ENCODE measurements around the gene CHDH. TPM values are rescaled to one million over a fixed set of nuclear protein-coding genes. Genes with fewer than 3 reads are reported as not detected.
A peak's percentile ranks its signal among the peaks of the same experiment; 100 is the strongest.

CHDH gene
- total RNA-seq, 1 donor from 2014 or later = 1.7 TPM

DNA sequence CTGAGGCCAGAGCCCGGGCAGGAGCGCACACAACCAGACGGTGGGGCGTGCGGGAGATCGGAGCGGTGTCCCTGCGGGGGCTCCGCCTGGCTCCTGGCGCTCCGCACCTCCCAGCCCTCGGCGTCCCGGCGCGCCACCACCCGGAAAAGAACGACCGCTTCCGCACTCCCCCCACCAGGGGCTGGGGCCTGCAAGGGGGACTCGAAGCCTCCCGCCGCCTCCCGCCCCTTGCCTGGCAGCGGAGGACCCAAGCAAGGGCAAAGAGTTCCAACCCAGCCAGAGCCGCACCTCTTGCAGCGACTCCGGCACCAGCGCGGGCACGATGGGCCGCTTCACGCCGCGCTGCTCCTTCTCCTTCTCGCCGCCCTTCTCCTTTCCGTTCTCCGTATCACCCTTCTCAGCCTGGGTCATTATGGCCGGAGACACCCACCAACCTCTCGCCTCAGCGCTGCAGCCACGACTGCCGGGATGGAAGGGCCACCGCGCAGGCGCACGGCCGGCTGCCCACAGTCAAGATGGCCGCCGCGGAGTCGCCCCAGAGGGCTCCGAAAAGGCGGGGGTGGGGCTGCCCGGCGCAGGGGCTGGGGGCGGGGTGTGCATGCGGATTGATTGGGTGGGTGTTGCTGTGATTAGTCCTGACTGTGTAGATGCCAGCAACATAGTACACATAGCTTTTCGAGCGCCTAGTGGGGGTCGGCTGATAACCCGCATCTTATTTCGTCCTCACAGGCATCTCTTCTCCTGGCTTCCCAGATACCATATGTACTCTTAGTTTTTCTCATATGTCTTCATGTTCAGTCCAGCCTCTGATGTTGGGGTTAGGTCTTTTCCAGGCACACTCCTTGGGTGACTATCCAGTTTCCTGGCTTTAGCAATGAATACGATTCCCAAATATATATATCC is 35.7 kb upstream of the CHDH start, which contains the start of gene ACTR8:
TSS of gene ACTR8 (minus strand) at position 462 of the 903 bp plus-strand sequence. CDS start at position 411, 51 bp downstream.
- peaks cover 0 to 48% of the 10 kb centered on the region in 2 donors for H3K36me3 ChIP-seq
- intact Hi-C loops (cut with DNase I) = no loop called here
- H3K9me3 ChIP-seq = no peaks in the 10 kb centered on the region
- H3K27me3 ChIP-seq = no peaks in the 10 kb centered on the region
- peak in 1 of 2 donors; percentile 89 for DNase-seq (ENCODE audit: extremely low spot score in 2 of 2)
- peak within 1 kb of the TSS; percentile 73 to 89 for H3K4me3 ChIP-seq
- TF ChIP-seq, protein P1, sequence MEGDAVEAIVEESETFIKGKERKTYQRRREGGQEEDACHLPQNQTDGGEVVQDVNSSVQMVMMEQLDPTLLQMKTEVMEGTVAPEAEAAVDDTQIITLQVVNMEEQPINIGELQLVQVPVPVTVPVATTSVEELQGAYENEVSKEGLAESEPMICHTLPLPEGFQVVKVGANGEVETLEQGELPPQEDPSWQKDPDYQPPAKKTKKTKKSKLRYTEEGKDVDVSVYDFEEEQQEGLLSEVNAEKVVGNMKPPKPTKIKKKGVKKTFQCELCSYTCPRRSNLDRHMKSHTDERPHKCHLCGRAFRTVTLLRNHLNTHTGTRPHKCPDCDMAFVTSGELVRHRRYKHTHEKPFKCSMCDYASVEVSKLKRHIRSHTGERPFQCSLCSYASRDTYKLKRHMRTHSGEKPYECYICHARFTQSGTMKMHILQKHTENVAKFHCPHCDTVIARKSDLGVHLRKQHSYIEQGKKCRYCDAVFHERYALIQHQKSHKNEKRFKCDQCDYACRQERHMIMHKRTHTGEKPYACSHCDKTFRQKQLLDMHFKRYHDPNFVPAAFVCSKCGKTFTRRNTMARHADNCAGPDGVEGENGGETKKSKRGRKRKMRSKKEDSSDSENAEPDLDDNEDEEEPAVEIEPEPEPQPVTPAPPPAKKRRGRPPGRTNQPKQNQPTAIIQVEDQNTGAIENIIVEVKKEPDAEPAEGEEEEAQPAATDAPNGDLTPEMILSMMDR (IDR thresholded peaks at IDR 0.05) = peak in 1 of 3 experiments; percentile 16
- TF ChIP-seq POLR2AphosphoS5 (IDR thresholded peaks at IDR 0.05; ENCODE audit: insufficient read depth in 1 of 2, low read depth in 1 of 2) (peak; percentile 68 to 88), POLR2A (IDR thresholded peaks at IDR 0.05) (peak in 1 of 2 donors; percentile 51)
- H3K27ac ChIP-seq = peak within 1 kb of the TSS; percentile 82
- peaks cover 19% of the 10 kb centered on the region for H3K4me1 ChIP-seq

DNA sequence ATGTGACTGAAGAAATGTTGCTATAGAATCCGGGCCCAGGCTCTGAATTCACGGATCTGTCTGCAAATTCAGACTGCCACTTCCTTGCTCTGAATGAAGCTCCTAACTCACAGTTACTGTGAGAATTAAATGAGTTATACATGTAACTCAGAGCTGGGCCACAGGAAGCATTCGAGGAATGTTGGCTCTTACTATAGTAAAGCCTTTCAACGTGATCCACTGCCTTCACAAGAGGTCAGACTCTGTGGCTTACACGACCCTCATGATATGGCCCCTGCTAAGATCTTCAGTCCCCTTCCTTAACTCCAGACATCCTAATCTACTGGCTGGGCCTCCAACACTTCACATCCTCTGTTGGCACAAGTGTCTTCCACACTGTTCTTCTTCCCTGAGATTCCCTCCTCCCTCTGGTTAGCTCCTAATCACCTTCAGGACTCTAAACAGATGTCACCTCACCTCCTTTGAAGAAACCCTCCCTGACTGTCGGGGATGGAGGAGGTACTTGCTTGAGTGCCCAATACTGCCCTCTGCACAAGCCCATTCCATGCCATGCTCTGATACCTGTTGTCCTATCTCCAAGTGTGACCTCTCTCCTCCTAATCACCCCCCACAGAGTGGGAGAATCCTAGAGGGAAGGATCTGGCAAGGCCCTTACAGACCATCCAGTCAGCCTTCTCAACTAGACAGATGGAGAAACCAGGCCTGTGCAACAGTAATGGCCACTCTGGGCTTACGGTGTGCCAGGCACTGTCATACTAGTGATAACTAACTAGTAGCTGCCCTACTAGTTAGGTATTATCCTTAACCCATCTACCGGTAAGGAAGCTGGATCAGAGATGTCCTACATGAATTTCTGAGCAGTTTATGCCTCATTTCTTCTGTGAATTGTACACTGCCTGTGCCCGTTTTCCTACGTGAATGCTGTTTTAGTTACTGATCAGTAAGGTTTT is 34.5 kb upstream of the CHDH start:
- H3K36me3 ChIP-seq = peaks cover 0 to 51% of the 10 kb centered on the region in 2 donors
- no peak for DNase-seq (ENCODE audit: extremely low spot score in 2 of 2)
- no peaks in the 10 kb centered on the region for H3K27me3 ChIP-seq
- H3K9me3 ChIP-seq = no peaks in the 10 kb centered on the region
- peak overlapping the region; percentile 82 for H3K27ac ChIP-seq
- intact Hi-C loops (cut with DNase I) = no loop called here
- peak overlapping the region; percentile 73 to 89 for H3K4me3 ChIP-seq
- TF ChIP-seq POLR2A (IDR thresholded peaks at IDR 0.05) (no peak), POLR2AphosphoS5 (IDR thresholded peaks at IDR 0.05; ENCODE audit: insufficient read depth in 1 of 2, low read depth in 1 of 2) (no peak)
- H3K4me1 ChIP-seq = peaks cover 19% of the 10 kb centered on the region

DNA sequence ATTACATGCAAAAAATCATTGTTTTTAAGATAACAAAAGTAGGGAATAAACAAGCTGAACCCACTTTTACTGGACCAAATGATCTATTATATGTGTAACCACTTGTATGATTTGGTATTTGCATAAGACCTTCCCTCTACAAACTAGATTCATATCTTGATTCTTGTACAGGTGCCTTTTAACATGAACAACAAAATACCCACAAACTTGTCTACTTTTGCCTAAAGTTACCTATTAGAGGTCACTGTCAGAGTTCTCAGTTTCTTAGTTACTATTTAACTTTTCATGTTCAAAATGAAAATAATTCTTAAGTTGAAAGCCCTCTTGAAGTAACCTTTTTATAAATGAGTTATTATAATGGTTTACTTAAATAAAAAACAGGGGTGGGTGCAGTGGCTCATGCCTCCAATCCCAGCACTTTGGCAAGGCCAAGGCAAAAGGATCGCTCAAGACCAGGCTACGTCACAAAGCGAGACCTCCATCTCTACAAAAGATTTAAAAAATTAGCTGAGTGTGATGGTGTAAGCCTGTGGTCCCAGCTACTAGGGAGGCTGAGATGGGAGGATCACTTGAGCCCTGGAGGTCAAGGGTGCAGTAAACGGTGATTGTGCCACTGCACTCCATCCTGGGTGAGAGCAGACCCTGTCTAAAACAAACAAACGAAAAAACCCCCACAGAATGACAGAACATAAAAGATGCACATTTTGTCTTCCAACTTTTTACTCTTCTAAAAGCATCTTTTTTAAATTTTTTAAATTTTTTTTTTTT is 19.7 kb upstream of the CHDH start:
- H3K9me3 ChIP-seq = no peaks in the 10 kb centered on the region
- intact Hi-C loops (cut with DNase I) = no loop called here
- DNase-seq (ENCODE audit: extremely low spot score in 2 of 2) = no peak
- H3K27me3 ChIP-seq = no peaks in the 10 kb centered on the region
- H3K4me3 ChIP-seq = no peak overlapping the region
- peaks cover 0 to 65% of the 10 kb centered on the region in 2 donors for H3K36me3 ChIP-seq
- no peak overlapping the region for H3K27ac ChIP-seq
- no peaks in the 10 kb centered on the region for H3K4me1 ChIP-seq
- TF ChIP-seq POLR2AphosphoS5 (IDR thresholded peaks at IDR 0.05; ENCODE audit: insufficient read depth in 1 of 2, low read depth in 1 of 2) (no peak), POLR2A (IDR thresholded peaks at IDR 0.05) (no peak)
- TF ChIP-seq, protein P1 (IDR thresholded peaks at IDR 0.05) = no peak

DNA sequence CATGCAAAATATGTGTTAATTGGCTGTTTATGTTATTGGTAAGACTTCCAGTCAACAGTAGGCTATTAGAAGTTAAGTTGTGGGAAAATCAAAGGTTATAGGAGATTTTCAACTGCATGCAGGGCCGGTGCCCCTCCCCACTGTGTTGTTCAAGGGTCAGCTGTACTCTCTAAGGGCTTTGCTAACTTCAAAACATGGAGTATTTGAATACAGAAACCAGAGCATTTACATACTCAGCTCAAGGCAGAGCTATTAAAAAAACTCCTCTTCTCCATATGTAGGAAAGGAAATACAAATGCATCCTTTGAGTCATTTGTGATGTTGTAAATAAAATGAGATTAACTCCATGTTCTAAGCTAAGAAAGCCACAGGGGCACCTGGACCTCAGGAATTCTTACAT is 16.9 kb upstream of the CHDH start:
- H3K4me3 ChIP-seq = no peak overlapping the region
- no peaks in the 10 kb centered on the region for H3K4me1 ChIP-seq
- H3K27me3 ChIP-seq = no peaks in the 10 kb centered on the region
- H3K27ac ChIP-seq = no peak overlapping the region
- DNase-seq (ENCODE audit: extremely low spot score in 2 of 2) = no peak
- H3K36me3 ChIP-seq = peaks cover 0 to 46% of the 10 kb centered on the region in 2 donors
- TF ChIP-seq POLR2AphosphoS5 (IDR thresholded peaks at IDR 0.05; ENCODE audit: insufficient read depth in 1 of 2, low read depth in 1 of 2) = no peak
- TF ChIP-seq, protein P1 (IDR thresholded peaks at IDR 0.05) = no peak
- TF ChIP-seq POLR2A (IDR thresholded peaks at IDR 0.05) = no peak
- no peaks in the 10 kb centered on the region for H3K9me3 ChIP-seq
- intact Hi-C loops (cut with DNase I) = no loop called here
